NCI-H1048 (cell line): ENCODE measurements around the gene RAD52.

ENCODE experiments used
- DNase-seq: peaks from one replicate; lab custom pipeline; 2025; lab: John Stamatoyannopoulos, UW

RAD52 gene

DNA sequence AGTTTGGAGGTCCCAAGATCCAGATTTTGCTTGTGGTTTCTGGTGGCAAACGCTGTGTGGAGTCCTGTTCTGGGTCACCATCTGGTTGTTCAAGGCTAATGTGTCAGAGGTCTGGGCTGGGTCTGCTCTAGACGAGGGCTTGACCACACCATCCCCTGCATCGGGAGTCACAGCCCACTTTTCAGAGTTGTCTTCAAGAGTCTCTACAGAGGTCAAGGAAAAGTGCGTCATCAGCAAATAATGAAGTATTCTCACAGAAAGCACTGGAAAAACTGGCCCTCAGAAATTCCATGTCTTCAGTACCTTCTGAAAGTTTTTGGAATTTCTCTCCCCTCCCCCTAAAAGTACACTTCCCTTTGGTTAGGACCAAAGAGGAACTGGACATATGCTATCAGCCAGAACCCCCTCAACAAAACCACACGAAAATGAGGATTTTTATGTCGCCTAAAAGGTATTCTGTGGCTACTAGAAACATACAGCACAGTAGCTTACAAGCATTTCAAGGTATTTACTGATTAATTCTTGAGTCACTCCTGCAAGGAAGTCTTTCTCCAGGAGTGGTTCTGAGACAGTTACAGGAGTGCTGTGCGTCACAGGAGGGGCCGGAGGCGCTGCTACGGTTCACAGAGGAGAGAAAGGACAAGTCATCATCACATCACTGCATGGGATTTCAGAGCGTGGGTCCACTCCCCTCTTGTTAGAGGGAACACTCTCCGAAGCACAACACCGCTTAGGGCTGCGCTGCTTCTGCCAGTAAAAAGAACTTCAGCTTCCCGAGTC, 35.4 kb downstream of the RAD52 start:
- no peak for DNase-seq

DNA sequence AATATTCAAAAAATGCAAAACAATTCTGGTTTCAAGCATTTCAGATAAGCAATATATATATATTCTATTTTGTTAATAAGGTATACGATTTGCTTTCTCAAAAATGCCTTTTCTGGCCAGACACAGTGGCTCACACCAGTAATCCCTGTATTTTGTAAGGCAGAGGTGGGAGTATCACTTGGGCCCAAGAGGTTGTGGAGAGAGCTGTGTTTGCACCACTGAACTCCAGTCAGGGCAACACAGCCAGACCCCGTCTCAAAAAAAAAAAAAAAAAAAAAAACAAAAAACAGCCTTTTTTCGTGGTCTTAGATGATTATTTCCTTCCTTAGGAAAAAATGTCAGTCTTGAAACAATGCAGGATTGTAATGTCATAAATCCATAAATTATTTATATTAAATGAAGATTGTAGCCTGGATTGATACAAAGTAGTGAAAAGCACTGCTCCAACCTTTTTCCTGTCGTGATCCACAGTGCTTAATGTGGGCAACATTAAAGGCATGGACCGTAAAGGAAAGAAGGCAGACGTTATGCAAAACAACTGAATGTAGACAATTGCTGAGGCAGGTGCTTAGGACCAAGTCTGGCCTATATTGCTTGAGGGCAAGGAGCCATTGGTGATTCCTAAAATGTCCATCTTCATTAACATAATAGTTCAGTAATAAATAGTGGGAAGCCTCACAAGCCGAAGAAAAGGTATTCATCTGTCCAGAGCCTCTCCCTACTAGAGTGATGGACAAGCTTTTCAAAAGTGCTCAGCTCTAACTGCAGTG, 36.8 kb downstream of the RAD52 start:
- no peak for DNase-seq

DNA sequence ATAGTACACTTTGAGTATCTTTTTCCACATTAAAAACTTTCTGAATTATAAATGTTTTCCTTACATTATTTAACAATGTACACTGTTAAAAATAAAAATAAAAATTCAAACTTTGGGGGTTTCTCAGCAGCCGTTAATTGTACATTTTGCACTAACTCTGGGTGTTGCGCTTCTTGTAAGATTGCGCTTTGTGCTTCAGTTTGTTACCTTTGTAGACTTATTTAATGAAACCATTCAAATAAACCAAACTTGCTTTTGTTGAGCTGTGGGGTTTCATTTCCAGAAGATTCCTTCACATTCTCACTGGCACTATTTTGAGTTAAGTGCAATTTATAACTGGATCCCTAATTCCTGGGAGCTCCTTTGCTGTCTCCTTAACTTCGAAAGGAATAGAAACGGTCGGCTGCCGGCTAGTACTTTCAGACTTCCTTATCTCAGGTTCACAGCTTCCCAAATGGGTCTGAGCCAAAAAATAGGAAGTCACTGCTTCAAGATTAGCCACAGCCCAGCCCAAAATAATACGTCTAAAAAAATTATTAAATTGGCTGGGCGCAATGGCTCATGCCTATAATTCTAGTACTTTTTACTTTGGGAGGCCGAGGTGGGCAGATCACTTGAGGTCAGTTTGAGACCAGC, 38.2 kb downstream of the RAD52 start:
- no peak for DNase-seq

DNA sequence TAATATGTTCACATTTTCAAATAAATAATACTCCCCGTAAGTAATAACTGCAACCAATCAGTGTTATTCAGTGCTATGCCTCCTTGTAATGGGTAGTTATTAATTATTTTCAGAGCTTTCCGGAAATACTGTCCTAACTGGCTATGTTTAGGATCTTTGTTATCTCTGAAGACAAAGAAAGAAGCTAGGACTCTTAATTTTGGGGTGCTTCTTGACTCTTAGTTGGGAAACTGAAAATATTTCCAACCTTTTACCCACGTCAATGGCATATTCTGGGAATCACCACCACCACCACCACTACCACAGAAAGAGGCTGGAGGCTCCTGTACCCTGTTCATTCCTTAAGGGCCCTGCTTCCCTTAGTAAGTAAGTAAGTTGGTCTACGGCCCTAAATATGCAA, 39.1 kb downstream of the RAD52 start:
- no peak for DNase-seq

DNA sequence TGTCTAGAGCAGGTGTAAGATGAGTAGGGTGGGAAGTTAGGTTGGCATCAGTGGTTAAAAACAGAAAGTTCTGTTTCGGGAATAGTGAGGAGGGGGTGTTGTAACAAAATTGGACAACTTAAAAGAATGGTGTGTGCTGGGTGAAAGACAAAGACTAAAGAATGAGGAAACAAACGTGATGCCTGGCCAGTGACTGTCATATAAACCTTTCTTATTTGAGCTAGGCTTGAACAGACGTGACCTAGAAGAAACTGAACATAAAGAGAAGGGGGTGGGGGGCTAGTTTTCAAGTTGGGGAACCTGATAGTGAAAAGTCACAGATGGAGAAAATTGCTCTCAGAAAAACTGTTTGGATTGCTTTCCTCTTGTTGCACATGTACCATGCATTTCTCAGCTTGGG, 39.6 kb downstream of the RAD52 start:
- DNase-seq: no peak

DNA sequence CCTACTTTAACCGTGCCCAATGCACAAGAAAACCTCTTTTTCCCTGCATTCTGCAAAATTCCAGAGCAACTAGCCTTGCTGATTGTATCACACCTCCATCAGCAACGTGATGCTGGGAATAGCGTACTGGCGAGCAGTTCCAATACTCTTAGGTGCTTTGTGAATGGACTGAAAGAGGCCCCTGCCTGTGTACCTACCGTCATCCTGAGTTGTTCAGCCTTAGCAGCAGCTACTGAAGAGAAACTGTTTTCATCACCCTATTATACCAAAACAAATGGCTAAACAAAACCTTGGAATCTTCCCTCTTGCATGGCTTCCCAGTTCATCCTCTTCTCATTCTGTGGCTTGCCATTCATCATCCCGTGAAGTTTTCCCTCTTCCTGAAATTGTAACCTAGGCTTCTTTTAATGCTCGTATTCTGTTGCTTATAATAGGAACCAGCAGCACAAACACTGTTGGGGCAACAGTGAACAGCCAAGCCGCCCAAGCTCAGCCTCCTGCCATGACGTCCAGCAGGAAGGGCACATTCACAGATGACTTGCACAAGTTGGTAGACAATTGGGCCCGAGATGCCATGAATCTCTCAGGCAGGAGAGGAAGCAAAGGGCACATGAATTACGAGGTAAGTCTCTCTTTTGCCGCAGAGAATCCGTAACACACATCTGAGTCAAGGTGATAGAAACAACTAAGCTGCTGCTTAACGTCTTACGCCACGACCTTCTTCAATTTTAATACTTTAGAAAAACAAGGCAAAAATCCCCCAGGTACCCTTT, 41.9 kb downstream of the RAD52 start:
- DNase-seq: no peak

DNA sequence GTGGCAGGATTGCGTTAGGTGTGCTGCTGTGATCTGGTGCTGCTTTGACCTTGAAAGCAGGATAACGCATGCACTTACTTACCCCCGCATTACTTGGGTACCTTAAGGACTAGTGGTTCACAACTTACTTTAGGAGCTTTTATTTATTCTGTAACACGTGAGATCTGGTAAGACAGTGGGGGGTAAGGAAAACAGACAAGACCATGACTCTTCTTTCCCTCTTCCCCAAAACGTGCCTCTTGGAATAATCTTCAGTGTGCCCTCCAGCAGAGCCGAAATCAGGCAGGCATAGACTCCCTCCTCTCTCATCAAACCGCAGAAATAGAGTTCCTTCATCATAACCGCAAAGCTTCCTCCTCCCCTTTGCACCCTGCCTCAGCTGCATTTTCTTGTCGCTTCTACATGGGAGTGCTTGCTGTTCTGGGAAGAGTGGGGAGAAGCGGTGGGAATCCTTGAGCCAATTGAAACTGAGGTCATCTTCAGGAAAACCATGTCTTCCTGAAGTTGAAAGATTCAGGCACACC, 43.4 kb downstream of the RAD52 start:
- DNase-seq: no peak

DNA sequence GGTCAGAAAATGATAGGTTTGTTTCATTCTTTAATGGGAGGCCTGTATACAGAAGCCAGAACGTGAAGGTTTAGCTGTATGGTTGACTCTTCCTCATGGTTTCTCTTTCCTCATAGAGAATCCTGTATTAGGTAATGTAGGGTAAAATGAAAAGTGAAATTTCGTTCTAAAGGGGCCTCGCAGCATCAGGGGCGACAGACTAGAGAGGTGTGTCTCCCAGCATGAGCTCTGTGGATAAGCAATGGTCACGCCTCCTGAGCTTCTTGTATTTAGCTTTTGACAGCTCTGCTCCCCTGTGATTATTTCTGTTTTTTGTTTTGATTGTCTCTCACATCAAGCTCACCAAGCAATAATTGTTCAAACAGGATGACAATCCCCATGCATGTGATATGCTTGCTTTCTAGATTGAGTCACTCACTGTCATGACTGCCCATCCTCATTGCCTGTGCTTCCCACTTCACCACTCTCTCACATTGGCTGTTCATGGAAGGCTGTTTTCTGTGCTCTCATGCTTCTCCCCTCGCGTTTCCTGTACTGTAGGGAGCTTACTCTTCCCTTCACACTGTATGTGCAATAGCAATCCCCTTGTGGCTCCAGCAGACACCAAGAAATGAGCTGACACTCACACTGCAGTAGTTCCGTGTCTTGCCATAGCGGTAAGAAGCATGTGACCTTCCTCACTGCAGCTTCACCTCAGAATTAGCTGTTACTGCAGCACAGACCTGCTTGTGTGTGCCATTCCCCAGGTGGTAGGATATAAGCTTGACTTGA, 44.0 kb downstream of the RAD52 start:
- DNase-seq: no peak

DNA sequence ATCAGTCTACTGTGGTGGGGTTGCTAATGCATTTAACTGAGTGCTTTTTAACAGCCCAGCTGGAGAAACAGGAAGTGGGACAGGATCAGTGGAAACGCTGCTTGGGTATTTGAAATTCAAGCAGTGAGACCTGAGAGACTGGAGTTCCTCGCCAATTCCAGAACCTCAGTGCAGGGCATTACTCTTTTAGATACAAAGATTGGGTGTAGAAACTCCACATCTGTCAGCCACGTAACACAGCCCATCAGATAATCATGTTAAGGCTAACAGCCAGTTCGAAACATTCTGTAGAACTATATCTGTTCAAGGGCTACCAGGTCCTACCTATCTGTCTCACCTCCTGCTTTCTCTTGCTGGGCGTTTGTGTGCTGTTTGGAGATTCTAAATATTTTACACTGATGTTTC, 45.5 kb downstream of the RAD52 start:
- no peak for DNase-seq

DNA sequence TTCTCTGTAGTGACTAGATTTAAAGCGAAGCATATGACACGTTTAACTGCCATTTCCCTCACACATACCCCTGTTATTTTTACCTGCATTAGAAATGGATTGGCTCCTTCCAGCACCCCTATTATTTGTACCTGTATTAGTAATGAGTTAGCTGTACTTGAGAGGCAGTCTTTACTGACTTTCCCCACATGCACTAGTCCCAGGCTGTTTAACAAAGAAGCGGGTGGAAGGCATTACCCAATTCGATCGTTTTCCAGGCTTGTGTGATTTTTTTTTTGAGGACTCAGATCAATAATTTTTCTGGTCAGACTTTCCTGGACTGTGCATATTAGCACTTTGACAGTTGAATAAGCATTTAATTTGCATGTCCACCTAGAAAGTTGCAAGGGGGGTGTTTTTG, 46.4 kb downstream of the RAD52 start:
- no peak for DNase-seq

DNA sequence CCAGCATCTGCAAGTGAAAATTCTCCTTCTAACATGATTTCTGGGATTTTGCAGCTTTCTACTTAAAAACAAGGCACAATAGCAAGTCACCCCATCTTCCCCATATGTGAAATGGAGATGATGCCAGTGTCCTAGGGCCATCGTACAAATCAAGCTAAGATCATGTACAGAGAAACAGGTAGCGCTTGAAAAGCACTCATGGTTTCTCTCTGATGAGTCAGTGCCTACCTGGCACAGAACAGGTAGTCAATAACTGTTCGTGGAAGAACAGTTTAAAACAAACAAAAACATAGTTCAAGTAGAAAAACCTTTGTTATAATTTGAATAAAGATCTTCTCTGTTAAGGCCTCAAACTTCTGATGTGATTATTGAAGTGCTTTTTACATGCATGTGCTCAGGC, 46.9 kb downstream of the RAD52 start:
- no peak for DNase-seq

DNA sequence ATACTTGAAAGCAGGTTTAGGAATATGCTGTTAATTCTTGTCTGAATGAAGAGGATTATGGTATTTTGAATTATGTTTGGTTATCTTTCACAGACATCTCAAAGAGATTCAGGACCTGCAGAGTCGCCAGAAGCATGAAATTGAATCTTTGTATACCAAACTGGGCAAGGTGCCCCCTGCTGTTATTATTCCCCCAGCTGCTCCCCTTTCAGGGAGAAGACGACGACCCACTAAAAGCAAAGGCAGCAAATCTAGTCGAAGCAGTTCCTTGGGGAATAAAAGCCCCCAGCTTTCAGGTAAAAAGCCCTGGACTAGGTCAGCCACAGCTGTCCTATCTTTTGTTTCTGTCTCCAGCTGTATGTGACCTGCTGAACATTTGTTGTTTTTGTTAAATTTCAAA, 52.1 kb downstream of the RAD52 start:
- no peak for DNase-seq

DNA sequence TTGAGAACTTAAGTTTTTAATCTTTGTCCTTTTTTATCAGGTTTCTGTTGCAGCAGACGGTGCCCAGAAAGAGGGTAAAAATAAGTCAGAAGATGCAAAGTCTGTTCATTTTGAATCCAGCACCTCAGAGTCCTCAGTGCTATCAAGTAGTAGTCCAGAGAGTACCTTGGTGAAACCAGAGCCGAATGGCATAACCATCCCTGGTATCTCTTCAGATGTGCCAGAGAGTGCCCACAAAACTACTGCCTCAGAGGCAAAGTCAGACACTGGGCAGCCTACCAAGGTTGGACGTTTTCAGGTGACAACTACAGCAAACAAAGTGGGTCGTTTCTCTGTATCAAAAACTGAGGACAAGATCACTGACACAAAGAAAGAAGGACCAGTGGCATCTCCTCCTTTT, 53.5 kb downstream of the RAD52 start:
- DNase-seq: no peak

DNA sequence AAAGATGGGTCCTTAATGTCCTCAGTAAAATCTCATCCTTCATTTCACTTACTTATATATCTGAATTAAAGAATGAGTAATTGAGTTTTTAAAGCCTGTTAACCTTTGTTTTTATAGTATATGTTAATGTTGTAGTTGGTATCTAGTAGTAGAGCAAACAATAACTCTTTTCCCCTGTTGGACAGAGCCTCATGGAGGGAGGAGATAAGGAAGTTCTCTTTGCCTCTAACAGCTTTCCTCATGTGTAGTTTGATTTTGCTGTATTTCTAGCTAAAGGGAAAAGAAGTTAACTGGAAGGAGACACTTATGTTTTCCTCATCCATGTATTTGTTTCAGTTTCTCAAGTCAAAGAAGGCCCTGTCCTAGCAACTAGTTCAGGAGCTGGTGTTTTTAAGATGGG, 55.3 kb downstream of the RAD52 start:
- DNase-seq: no peak

DNA sequence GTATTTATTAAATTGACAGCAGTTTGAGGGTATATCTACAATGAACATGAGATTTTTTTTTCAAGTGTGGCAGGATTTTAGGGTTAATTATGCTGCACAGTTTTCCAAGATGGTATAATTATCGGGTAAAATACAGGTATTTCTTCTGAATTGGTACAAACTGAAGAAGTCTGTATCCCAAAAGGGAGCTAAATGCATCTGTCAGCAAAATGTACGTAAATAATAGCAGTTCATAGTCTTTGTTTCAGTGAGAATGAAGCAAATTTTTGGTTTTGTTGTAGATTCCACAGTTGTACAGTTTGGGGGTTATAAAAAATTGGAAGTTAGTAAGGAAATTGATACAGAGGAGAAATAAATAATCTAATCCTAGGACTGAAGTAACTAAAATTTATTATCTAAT, 63.3 kb downstream of the RAD52 start:
- no peak for DNase-seq

DNA sequence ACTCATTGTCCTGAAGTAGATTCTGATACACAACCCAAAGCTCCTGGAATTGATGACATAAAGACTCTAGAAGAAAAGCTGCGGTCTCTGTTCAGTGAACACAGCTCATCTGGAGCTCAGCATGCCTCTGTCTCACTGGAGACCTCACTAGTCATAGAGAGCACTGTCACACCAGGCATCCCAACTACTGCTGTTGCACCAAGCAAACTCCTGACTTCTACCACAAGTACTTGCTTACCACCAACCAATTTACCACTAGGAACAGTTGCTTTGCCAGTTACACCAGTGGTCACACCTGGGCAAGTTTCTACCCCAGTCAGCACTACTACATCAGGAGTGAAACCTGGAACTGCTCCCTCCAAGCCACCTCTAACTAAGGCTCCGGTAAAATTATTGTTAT, 63.8 kb downstream of the RAD52 start:
- DNase-seq: no peak

DNA sequence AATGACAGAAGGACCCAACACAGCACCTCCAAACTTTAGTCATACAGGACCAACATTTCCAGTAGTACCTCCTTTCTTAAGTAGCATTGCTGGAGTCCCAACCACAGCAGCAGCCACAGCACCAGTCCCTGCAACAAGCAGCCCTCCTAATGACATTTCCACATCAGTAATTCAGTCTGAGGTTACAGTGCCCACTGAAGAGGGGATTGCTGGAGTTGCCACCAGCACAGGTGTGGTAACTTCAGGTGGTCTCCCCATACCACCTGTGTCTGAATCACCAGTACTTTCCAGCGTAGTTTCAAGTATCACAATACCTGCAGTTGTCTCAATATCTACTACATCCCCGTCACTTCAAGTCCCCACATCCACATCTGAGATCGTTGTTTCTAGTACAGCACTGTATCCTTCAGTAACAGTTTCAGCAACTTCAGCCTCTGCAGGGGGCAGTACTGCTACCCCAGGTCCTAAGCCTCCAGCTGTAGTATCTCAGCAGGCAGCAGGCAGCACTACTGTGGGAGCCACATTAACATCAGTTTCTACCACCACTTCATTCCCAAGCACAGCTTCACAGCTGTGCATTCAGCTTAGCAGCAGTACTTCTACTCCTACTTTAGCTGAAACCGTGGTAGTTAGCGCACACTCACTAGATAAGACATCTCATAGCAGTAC, 64.6 kb downstream of the RAD52 start:
- no peak for DNase-seq

DNA sequence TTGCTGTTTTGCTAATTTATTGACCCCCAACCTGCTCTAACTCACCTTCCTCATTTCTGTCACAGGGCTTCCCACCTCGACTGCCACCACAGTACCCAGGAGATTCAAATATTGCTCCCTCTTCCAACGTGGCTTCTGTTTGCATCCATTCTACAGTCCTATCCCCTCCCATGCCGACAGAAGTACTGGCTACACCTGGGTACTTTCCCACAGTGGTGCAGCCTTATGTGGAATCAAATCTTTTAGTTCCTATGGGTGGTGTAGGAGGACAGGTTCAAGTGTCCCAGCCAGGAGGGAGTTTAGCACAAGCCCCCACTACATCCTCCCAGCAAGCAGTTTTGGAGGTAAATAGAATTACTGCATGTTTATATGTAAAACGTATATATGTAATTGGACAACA, 68.8 kb downstream of the RAD52 start:
- no peak for DNase-seq

DNA sequence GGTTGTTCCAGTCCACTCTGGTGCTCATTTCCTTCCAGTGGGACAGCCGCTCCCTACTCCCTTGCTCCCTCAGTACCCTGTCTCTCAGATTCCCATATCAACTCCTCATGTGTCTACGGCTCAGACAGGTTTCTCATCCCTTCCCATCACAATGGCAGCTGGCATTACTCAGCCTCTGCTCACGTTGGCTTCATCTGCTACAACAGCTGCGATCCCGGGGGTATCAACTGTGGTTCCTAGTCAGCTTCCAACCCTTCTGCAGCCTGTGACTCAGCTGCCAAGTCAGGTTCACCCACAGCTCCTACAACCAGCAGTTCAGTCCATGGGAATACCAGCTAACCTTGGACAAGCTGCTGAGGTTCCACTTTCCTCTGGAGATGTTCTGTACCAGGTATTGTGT, 69.9 kb downstream of the RAD52 start:
- no peak for DNase-seq

DNA sequence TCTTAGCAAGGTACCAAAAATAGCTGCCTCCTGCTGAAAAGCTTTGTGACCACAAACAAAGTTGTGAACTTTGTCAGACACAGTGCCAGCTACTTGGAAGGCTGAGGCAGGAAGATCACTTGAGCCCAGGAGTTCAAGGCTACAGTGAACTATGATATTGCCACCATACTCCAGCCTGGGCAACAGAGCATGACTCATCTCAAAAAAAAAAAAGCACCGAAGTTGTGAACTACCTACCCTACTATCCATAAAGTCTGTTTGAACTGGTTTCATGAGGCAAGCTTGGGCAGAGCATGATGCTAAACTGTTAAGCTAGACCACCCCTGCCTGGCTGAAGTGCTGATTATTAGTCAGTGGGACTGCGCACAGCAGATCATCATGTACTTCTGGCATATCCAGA, 75.5 kb downstream of the RAD52 start:
- DNase-seq: no peak

DNA sequence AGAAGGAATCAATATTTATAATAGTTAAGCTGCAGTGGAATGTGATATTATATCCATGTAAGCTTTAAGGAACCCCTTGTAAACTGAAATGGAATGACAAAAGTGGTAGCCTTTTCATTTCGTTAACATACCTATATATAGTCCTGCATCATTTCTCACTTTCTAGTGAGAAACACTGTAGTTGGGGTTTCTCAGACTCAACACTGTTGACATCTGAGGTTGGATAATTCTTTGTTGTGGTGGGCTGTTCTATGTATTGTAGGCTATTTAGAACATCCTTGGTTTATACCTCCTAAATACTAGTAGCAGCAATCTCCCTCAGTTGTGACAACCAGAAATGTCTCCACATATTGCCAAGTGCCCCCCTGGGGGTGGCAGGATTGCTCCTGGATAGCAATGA, 79.1 kb downstream of the RAD52 start:
- DNase-seq: no peak
